ENCODE data around the gene AKR1C4.

DNA sequence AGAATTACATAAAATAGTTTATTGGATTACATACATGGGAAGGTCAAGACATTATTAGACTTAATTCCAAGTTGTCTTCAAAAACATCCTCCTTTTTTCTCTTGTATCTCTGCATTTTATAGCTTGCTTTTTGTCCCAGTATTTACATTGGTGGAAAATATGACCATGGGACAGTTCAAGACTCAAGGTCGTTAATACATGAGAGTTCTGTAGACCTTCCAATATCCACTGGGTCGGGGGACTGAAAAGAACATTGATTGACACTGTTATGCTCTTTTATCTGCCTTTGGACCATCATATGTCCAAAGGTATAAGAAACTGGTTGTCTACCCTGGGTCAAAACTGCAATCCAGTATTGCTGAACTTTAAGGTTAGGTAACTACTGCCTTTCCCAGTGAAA, 36.7 kb downstream of the AKR1C4 start:
- TF ChIP-seq, protein P1, sequence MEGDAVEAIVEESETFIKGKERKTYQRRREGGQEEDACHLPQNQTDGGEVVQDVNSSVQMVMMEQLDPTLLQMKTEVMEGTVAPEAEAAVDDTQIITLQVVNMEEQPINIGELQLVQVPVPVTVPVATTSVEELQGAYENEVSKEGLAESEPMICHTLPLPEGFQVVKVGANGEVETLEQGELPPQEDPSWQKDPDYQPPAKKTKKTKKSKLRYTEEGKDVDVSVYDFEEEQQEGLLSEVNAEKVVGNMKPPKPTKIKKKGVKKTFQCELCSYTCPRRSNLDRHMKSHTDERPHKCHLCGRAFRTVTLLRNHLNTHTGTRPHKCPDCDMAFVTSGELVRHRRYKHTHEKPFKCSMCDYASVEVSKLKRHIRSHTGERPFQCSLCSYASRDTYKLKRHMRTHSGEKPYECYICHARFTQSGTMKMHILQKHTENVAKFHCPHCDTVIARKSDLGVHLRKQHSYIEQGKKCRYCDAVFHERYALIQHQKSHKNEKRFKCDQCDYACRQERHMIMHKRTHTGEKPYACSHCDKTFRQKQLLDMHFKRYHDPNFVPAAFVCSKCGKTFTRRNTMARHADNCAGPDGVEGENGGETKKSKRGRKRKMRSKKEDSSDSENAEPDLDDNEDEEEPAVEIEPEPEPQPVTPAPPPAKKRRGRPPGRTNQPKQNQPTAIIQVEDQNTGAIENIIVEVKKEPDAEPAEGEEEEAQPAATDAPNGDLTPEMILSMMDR (conservative IDR thresholded peaks at IDR 0.05; ENCODE audit: low read length), result no peak
- no peak for TF ChIP-seq EZH2phosphoT487 (IDR thresholded peaks at IDR 0.05; ENCODE audit: borderline replicate concordance)
